Osteoblast (primary cell): ENCODE data around the gene MRPL45. TPM values are rescaled to one million over a fixed set of nuclear protein-coding genes. Genes with fewer than 3 reads are reported as not detected.

Experiments used
- DNase-seq: peaks from one replicate; pipeline ENCODE4 v3.0.0; 2011; ENCODE audit warnings: low spot score, mixed read lengths; ENCODE audit not compliant: insufficient read length; ENCODE audit errors: missing footprints
- H2AFZ ChIP-seq: 2 replicates; pipeline ENCODE4 v1.6.0; 2011; ENCODE audit warnings: mild to moderate bottlenecking, low read length
- H3K27ac ChIP-seq: 2 replicates; pipeline ENCODE4 v1.5.1; 2011; ENCODE audit warnings: mild to moderate bottlenecking, low read depth, low read length, moderate library complexity
- H3K27me3 ChIP-seq: 2 replicates; pipeline ENCODE4 v1.6.0; 2012; ENCODE audit warnings: mild to moderate bottlenecking, control low read depth, inconsistent platforms, low read length, moderate library complexity; ENCODE audit not compliant: insufficient read depth
- H3K36me3 ChIP-seq: 2 replicates; pipeline ENCODE4 v1.5.1; 2011; ENCODE audit warnings: mild to moderate bottlenecking, low read length, control low read depth, moderate library complexity; ENCODE audit not compliant: insufficient read depth
- H3K4me1 ChIP-seq: 2 replicates; pipeline ENCODE4 v1.5.1; 2011; ENCODE audit warnings: mild to moderate bottlenecking, low read length, control low read depth, moderate library complexity; ENCODE audit not compliant: insufficient read depth
- H3K4me2 ChIP-seq: 2 replicates; pipeline ENCODE4 v1.6.0; 2011; ENCODE audit warnings: mild to moderate bottlenecking, low read length; ENCODE audit not compliant: insufficient read depth
- H3K4me3 ChIP-seq: fragments of 200-600 bp; sonication (generic); 3 replicates; pipeline ENCODE4 v1.5.1; 2012; ENCODE audit warnings: mild to moderate bottlenecking, low read length, inconsistent platforms; ENCODE audit not compliant: insufficient read depth
- H3K79me2 ChIP-seq: 2 replicates; pipeline ENCODE4 v1.6.0; 2012; ENCODE audit warnings: mild to moderate bottlenecking, low read length, control low read depth, inconsistent platforms; ENCODE audit not compliant: insufficient read depth
- H3K9me3 ChIP-seq: 2 replicates; pipeline ENCODE4 v1.5.1; 2011; ENCODE audit warnings: low read depth, low read length, control low read depth
- H4K20me1 ChIP-seq: 2 replicates; pipeline ENCODE4 v1.6.0; 2012; ENCODE audit warnings: mild to moderate bottlenecking, low read length, control low read depth; ENCODE audit not compliant: insufficient read depth
- total RNA-seq: library from RNA; depleted of rRNA; stranded (reverse); fragments of >200 nt; gene quantifications from 2 replicates; pipeline ENCODE4 v1.2.3, GENCODE V29; 2012
- TF ChIP-seq, protein P1 (sequence below): IDR thresholded peaks from 2 replicates; pipeline ENCODE4 v1.5.1; 2011; ENCODE audit warnings: mild to moderate bottlenecking, low read depth, low read length, moderate library complexity; ENCODE audit errors: extremely low read depth

MRPL45 gene
- total RNA-seq, 1 donor: 40.9 TPM

DNA sequence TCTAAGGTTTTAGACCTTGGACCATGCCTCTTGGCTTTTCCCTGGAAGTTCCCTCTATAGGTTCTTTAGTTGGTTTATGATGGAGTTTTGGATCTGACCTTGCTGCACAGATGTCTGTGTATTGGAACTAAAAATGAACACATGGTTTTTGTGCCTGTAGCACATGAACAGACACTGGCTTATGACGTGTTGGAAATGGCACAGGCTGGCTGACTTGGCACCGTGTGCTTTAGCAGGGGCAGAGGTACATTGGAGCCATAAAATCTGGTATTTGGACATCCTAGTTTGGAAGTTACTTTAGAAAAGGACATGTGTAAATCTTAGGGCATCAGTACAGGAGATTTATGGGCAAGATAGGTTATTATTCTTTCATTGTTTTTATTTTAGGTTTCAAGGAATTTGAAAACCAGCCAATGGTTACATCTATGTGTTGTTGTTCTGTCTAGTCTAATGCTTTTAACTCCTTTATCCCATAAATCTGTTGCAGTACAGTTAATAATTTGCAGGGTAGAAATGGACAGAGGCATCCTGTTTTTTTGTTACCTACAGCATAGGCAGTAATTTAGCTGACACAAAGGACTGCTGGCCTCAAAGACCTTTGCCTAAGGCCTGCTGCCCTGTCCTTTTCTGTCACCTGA, 60.6 kb downstream of the MRPL45 start:
- H3K36me3 ChIP-seq: no peaks in the 10 kb centered on the region

DNA sequence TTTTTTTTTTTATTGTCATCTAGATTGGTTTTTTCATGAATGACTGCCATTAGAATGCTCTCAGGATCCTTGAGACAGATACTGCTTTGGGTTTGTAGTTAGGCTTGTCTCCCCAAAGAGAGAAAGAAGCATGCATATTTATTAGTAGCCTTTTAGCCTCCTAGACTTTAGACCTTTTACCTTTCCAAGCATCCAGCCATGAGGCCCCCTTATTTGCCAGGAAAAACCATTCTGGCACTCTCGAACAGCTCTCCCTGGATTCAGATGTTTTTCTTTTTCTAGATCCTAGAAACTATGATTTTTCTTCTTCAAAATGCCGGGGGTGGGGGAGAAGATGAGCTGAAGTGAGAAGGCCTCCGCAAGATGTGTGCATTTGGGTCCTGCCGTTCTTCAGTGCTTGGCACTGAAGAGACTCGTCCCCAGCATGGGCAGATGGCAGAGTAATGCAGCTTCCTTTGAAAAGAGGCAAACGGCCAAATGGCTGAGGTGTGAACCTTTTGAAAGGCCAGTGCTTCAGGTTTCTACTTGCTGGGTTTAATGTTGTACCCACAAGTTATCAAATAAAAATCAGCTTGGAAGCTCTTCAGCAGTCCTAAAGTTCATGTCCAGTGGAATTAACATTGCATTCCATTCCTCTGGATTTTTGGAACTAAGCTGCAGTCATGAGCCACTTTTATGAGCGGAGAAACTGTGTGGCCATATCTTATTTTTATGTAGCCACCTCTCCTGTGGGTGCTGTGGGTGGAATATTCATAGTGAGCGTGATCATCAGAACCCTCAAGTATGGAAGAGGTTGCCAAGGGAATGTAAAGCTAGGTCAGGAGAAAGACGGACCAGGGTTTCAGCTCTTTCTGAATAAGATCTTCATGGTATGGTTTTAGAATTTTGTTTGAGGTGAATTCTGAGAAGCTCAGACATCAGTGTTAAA, 61.9 kb downstream of the MRPL45 start:
- H3K36me3 ChIP-seq: no peaks in the 10 kb centered on the region
- H3K4me2 ChIP-seq: peak overlapping the region; percentile 52

More for the DNA sequence above, 60.6 kb downstream of the MRPL45 start:
- no peak for DNase-seq
- Histone ChIP-seq H3K4me3 (no peak overlapping the region), H3K27me3 (no peaks in the 10 kb centered on the region), H3K27ac (no peak overlapping the region), H3K4me1 (peaks cover 23% of the 10 kb centered on the region), H3K4me2 (no peak overlapping the region), H3K9me3 (no peaks in the 10 kb centered on the region), H2AFZ (no peak overlapping the region), H4K20me1 (peaks cover 52% of the 10 kb centered on the region), H3K79me2 (peaks cover 83% of the 10 kb centered on the region)
- TF ChIP-seq, protein P1, sequence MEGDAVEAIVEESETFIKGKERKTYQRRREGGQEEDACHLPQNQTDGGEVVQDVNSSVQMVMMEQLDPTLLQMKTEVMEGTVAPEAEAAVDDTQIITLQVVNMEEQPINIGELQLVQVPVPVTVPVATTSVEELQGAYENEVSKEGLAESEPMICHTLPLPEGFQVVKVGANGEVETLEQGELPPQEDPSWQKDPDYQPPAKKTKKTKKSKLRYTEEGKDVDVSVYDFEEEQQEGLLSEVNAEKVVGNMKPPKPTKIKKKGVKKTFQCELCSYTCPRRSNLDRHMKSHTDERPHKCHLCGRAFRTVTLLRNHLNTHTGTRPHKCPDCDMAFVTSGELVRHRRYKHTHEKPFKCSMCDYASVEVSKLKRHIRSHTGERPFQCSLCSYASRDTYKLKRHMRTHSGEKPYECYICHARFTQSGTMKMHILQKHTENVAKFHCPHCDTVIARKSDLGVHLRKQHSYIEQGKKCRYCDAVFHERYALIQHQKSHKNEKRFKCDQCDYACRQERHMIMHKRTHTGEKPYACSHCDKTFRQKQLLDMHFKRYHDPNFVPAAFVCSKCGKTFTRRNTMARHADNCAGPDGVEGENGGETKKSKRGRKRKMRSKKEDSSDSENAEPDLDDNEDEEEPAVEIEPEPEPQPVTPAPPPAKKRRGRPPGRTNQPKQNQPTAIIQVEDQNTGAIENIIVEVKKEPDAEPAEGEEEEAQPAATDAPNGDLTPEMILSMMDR: no peak

DNA sequence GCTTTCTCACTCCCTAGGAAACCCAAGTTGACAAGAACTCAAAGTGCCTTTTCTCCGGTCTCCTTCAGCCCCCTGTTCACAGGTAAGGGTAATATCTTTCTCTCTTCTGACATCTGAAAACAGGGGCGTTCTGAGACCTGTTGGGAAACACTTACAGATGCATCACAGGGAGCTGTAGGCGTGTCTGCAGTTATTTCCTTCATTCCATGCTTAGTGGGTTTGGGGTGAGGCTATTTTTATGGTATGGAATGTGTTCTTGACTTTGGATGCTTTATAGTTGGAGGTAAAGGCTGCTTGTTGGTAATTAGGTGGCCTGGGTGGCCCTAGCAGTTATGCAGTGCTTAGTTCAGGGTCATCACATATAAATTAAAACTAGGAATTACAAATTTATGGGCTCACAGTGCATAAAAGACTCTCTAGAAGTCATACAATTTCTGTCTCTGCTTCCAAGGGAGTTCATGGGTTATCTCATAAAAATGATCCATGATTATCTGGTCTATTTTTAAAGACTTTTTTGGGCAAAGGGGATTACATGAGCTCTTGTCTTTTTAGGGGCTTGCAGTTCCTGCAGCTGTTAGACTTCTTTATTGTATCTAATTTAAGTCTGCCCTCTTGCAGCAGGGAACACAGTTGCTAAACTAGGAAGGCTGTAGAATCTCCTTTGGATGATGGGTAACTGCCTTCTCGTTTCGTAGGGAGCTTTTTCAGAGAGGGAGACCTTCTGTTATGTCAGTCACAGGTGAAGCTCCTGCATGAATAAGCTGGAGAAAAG, 64.9 kb downstream of the MRPL45 start:
- peaks cover 23% of the 10 kb centered on the region for H3K4me1 ChIP-seq
- peaks cover 9% of the 10 kb centered on the region for H3K36me3 ChIP-seq
- H3K4me2 ChIP-seq: no peak overlapping the region
- no peaks in the 10 kb centered on the region for H3K27me3 ChIP-seq
- H2AFZ ChIP-seq: no peak overlapping the region
- TF ChIP-seq, protein P1: no peak
- no peak for DNase-seq
- H3K27ac ChIP-seq: no peak overlapping the region
- peaks cover 46% of the 10 kb centered on the region for H4K20me1 ChIP-seq
- peaks cover 47% of the 10 kb centered on the region for H3K79me2 ChIP-seq
- H3K4me3 ChIP-seq: no peak overlapping the region
- H3K9me3 ChIP-seq: no peaks in the 10 kb centered on the region

More for the DNA sequence above, 61.9 kb downstream of the MRPL45 start:
- Histone ChIP-seq H3K4me3 (no peak overlapping the region), H3K79me2 (peaks cover 77% of the 10 kb centered on the region), H2AFZ (no peak overlapping the region), H3K27ac (peak overlapping the region; percentile 3), H3K27me3 (no peaks in the 10 kb centered on the region), H4K20me1 (peaks cover 50% of the 10 kb centered on the region), H3K4me1 (peaks cover 15% of the 10 kb centered on the region), H3K9me3 (no peaks in the 10 kb centered on the region)
- TF ChIP-seq, protein P1: no peak
- no peak for DNase-seq
